GM19468 (cell line): ENCODE data around the gene GABBR2.
"Not testable (repeated sequence)": the region's sequence is repeated elsewhere in the genome, so short reads cannot be mapped to it uniquely, and the experiment has no call there.

ENCODE experiments used
- ATAC-seq: cut with Tn5 transposase; IDR thresholded peaks from one replicate; pipeline ENCODE4 v1.9.1; 2021; ENCODE audit warnings: mild to moderate bottlenecking, moderate library complexity, moderate number of reproducible peaks; ENCODE audit not compliant: unreplicated experiment; ENCODE audit errors: extremely low read depth

Gene GABBR2

GRCh38 chr9:98529841-98530240 is 178.9 kb downstream of the GABBR2 start:
- no peak for ATAC-seq

- no peak for ATAC-seq
These were observed 185.4 kb downstream of the GABBR2 start for GRCh38 chr9:98523231-98523901.

GRCh38 chr9:98522487-98522886 is 186.2 kb downstream of the GABBR2 start:
- ATAC-seq: no peak

GRCh38 chr9:98521141-98521540 is 187.6 kb downstream of the GABBR2 start:
- ATAC-seq: no peak

GRCh38 chr9:98520221-98520960 is 188.3 kb downstream of the GABBR2 start:
- no peak for ATAC-seq

- no peak for ATAC-seq
These were observed 189.1 kb downstream of the GABBR2 start for GRCh38 chr9:98519641-98520040.

- ATAC-seq: no peak
These were observed 190.2 kb downstream of the GABBR2 start for GRCh38 chr9:98518556-98518955.

GRCh38 chr9:98517761-98518160 is 191.0 kb downstream of the GABBR2 start:
- ATAC-seq: no peak

- ATAC-seq: no peak
These were observed 191.7 kb downstream of the GABBR2 start for GRCh38 chr9:98516897-98517503.

GRCh38 chr9:98516205-98516896 is 192.4 kb downstream of the GABBR2 start:
- no peak for ATAC-seq

- no peak for ATAC-seq
These were observed 193.1 kb downstream of the GABBR2 start for GRCh38 chr9:98515506-98516204.

GRCh38 chr9:98514841-98515240 is 193.9 kb downstream of the GABBR2 start:
- ATAC-seq: no peak

- ATAC-seq: not testable (repeated sequence)
These were observed 200.4 kb downstream of the GABBR2 start for GRCh38 chr9:98508217-98508919.

- no peak for ATAC-seq
These were observed 202.2 kb downstream of the GABBR2 start for GRCh38 chr9:98506422-98507054.

GRCh38 chr9:98504298-98505282 is 204.1 kb downstream of the GABBR2 start:
- no peak for ATAC-seq

GRCh38 chr9:98503867-98504266 is 204.9 kb downstream of the GABBR2 start:
- ATAC-seq: no peak

GRCh38 chr9:98502976-98503325 is 205.8 kb downstream of the GABBR2 start:
- no peak for ATAC-seq

- no peak for ATAC-seq
These were observed 206.3 kb downstream of the GABBR2 start for GRCh38 chr9:98502311-98502975.
